Stimulated activated CD4-positive, alpha-beta T cell treated with anti-CD3 and anti-CD28 coated beads, Interleukin-2, amount 100 ng/mL, for 4 hours (primary cell): ENCODE results near the gene CBX4.

Experiments used
- DNase-seq: peaks from one replicate; pipeline ENCODE4 v3.0.0-alpha.2; 2020; ENCODE audit warnings: low read depth

The CBX4 gene

DNA sequence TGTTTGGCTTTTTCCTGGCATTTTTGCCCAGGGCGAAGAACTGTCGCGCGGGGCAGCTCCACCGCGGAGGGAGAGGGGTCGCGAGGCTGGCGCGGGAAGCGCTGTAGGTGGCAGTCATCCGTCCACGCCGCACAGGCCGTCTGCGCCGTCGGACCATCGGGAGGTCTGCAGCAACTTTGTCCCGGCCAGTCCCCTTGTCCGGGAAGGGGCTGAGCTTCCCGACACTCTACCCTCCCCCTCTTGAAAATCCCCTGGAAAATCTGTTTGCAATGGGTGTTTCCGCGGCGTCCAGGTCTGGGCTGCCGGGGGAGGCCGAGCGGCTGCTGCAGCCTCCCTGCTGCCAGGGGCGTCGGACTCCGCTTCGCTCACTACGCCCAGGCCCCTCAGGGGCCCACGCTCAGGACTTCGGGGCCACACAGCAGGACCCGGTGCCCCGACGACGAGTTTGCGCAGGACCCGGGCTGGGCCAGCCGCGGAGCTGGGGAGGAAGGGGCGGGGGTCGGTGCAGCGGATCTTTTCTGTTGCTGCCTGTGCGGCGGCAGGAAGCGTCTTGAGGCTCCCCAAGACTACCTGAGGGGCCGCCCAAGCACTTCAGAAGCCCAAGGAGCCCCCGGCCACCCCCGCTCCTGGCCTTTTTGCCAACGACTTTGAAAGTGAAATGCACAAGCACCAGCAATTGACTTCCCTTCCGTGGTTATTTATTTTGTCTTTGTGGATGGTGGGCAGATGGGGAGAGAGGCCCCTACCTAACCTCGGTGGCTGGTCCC lies 2.3 kb upstream of the CBX4 start:
- DNase-seq = no peak

DNA sequence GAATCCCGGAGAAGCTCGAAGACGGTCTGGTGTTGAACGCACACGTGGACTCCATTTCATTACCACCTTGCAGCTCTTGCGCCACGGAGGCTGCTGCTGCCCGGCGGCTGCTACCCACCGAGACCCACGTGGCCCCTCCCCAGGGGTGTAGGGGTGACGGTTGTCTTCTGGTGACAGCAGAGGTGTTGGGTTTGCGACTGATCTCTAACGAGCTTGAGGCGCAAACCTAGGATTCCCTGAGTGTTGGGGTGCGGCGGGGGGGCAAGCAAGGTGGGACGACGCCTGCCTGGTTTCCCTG lies 1.7 kb upstream of the CBX4 start:
- DNase-seq = no peak

DNA sequence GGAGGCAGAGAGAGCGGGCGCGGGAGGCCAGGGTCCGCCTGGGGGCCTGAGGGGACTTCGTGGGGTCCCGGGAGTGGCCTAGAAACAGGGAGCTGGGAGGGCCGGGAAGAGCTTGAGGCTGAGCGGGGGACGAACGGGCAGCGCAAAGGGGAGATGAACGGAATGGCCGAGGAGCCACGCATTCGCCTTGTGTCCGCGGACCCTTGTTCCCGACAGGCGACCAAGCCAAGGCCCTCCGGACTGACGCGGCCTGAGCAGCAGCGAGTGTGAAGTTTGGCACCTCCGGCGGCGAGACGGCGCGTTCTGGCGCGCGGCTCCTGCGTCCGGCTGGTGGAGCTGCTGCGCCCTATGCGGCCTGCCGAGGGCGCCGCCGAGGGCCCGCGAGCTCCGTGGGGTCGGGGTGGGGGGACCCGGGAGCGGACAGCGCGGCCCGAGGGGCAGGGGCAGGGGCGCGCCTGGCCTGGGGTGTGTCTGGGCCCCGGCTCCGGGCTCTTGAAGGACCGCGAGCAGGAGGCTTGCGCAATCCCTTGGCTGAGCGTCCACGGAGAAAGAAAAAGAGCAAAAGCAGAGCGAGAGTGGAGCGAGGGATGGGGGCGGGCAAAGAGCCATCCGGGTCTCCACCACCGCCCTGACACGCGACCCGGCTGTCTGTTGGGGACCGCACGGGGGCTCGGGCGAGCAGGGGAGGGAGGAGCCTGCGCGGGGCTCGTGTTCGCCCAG lies 1.2 kb upstream of the CBX4 start:
- DNase-seq = no peak

DNA sequence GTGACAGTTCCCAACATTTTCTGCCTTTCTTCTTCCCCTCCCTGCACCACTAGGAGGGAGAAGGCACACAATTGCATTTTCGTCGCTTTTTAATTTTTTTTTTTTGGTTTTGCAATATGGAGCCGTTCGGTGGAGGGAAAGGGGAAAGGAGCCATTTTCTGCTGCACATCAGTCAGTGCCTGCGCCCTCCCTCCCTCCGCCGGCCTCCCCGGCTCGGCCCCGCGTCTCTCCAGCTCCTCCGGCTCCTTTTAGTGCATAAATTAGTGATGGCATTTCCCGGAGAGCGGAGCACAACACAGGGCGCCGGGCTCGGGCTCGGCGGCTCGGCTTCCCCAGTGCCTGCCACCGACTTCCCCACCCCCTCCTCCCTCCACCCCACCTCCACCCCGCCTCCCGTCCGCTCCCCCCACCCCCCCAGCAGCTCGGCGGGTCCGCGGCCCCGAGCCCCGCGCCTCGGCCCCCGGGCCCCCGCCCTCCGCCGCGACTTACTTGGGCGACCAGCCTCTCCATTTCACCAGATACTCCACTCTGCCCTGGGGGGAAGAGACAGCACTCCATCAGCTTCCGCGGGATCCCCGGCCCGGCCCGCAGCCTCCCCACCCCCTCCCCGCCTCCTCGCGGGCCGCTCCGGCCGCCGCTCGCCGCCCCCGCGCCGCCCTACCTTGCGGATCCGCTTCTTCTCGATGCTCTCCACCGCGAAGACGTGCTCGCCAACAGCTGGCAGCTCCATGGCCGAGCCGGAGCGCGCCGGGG lies 542 bp downstream of the CBX4 start:
- DNase-seq = no peak

DNA sequence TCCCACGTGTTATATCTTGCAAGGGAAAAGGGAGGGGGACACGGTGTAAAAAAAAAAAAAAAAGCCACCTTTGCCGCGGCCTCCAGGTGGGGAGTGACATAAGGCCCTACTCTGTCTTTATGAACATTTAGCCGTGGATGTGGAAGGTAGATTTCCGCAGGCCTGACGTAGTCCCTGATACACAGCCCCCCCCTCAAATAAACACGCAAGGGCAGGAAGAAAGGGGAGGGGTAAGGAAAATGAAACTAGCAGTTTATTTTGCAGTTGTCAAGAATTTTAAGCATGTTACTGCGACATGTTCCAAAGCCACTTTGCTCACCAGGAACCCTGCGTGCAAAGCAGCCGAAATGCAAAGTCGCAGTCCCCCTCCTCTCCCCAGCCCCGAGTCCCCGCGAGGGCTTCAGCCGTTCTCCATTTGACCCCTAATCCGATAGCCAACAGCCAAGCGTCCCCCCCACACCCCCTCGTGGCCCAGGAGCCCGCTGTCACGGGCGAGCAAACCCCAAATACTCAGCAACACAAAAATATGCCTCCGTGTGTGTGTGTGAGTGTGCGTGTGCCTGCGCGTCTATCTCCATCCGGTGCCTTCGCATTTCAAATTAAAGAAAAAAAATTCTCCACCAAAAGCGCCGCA lies 1.2 kb downstream of the CBX4 start:
- no peak for DNase-seq

DNA sequence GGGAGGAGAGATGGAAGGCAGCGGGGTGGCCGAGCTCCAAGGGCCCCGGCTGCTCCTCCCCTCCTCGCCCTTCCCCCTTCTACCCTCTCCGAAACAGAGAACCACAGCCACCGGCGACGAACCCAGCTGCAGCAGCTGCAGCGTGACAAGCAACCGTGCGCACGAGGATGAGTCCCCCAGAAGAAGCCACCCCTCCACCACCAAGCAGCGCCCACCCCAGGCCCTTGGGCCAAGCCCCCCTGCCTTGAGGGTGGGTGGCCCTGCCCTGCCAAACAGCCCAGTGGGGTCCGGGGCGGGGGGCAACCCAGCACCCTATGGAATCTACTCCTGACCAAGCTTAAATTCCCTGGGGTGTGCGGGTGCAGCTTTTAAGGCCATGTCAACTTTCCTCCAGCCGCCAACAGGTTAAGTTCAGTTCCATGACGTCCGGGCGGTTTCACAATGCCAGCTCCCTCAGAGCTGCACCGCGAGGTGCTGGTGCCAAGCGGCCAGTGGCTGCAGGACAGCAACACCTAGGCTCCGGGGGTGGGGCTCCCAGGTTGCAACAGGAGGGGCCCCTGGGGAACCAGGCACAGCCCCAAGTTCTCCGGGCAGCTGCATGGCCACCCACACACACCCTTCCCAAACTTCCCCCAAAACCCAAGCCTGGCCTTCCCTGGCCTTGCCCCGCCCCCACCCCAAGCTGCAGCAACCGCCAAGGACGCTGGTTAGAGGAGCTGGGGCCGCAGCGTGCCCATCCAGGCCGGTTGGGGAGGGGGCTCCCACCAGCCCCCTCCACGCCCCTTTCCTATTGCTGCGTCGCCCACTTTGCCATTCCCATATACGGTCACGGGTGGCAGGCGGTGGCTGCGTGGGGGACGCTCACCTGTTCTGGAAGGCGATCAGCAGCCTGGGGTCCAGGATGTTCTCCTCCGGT lies 2.0 kb downstream of the CBX4 start:
- no peak for DNase-seq

DNA sequence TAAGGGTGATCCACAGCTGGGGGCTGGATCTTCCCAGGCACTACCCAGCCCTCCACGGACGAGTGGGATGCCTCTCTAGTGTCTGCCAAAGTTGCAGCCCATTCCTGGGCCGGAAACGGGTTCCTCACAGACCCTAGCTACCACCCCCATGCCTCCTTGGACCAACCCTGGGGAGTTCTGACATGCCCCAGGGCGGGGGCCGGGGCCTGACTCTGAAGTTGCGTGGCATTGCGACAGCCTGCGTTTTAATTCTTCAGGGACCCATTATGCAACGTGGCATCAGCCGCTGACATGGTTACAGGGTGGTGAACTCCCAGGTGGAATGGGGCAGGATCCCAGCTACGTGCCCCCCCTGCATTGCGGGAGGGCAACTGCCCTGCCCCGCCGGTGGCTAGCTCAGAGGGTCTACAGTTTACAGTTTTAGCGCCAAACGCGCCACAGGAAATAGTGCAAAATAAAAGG lies 2.7 kb downstream of the CBX4 start:
- no peak for DNase-seq

DNA sequence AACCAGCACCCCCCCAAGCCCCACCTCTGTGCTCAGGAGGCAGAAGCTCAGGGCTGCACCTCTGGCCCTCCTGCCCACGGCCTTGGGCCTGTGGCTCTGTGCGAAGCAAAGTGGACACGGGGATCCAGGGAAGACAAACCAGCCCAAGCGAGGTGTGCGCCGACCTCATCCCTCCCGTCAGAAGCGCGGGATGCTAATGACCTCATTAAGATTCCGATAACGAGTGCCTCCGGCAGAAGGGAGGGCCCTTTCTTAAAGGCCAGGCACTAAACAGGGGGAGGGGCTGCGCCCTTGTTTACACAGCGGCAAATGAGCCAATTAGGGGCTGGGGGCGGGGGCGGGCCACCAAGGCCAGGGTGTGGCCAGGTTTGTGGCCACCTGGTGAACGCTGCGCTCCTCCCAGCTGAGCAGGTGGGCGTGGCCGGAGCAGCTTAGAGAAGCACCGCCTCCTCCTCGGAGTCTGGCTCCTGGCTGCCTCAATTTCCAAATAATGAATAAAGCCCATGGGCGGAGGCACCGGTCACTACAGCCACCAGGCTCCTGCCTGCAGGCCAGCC lies 3.2 kb downstream of the CBX4 start:
- DNase-seq = no peak

DNA sequence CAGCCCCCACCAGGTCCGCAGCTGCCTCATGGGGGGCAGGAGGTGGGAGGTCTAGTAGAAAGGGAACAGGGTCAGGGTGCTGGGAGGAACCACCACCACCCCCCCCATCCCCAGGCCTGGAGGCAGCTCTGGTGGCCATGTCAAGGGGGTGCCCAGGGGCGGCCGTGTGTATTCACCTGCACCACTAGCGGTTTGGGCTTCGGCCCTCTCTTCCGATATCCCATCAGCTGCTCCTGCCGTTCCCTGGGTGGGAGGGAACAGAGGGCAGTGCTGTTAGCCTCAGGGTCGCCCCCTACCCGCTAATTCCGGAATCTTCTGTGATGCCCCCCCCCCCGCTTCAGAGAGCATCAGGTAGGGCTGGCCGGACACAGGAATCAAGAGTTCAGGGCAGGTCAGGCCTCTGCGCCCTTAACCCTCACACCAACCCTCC lies 3.8 kb downstream of the CBX4 start:
- DNase-seq = no peak

DNA sequence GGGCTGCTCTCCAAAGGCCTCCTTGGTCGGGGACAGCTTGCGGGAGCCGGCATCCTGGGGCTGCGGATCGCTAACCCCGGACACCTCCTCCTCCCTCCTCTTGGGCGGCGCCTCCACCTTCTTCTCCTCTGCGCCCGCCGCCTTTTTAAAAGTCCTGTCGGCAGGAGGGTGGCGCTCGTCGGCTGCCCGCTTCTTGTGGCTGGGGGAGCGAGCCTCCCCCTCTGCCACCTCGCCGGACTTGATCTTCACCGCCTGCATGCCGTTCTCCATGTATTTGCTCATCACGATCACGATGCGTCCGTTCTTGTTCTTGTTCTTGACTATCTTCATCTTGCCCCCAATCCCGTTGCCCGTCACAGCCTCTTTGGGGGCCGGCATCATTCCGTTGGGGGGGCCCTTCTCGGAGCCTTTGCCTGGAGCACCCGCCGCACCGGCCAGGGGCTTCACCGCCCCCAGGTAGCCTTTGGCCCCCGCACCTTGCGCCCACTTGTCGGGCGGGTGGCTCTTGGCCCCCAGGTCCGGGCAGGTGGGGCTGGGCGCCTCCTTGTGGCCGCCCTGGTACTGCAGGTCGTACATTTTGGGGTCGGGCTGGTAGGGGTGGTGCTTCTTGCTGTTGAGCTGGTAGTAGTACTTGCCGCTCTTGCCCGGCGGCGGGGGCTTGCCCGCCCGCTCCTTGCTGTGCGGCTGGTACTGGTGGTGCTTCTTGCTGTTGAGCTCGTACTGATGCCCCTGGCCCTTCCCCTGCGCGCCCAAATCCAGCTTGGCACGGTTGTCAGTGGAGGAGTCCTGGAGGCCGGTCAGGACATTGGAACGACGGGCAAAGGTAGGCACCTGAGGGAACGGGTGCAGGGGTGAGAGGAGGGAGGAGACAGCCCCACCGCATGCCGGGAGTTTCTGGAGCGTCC lies 4.4 kb downstream of the CBX4 start:
- DNase-seq = no peak

DNA sequence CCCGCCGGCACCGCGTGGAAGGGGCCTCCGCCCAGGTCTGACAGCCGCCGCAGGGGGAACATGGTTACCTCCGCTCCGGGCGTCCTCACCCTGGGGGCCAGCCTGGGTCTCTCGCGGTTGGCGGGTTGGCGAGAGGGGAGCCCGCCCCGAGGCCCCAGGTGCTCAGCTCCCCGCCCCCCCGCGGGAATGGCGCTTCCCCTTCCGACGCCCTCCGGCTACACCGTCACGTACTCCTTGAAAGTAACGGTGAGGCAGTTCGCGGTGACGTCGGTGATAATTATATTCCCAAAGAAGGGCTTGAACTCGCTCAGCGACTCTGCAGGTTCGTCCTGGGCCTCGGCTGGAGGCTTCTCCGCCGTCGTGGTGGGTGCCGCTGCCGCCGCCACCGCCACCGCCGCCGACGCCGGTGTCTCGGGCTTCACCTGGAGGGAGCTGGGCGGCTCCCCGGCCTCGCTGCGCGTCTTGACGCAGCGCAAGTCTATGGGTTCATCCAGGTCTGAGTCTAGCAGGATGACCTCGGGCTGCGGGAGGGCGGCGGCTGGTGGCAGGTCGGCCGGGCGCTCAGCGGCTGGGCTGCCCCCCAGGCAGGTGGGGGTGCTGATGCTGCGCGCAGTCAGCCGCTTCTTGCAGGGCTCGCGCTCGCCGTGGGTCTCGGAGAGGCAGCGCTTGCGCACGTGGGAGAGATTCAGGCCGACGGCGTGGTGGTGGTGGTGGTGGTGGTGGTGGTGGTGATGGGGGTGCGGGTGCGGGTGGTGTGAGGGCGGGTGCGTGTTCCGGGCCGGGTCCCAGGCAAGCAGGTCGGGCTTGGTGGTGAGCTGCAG lies 5.3 kb downstream of the CBX4 start:
- no peak for DNase-seq

DNA sequence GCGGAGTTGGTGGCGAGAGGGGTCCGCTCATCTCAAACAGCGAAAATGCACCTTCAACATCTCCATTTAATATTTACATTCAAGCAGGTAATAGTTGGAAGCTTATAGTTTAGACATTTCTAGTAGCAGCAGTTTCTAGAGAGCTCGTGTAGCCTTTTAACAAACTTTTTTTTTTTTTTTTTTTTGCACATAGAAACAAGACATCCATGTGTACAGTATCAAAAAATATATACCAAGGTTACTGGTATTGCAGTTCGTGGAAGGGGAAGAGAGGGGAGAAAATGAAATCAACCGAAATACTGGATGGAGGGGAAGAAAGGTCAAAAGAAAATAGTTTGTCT lies 6.2 kb downstream of the CBX4 start:
- DNase-seq = no peak

DNA sequence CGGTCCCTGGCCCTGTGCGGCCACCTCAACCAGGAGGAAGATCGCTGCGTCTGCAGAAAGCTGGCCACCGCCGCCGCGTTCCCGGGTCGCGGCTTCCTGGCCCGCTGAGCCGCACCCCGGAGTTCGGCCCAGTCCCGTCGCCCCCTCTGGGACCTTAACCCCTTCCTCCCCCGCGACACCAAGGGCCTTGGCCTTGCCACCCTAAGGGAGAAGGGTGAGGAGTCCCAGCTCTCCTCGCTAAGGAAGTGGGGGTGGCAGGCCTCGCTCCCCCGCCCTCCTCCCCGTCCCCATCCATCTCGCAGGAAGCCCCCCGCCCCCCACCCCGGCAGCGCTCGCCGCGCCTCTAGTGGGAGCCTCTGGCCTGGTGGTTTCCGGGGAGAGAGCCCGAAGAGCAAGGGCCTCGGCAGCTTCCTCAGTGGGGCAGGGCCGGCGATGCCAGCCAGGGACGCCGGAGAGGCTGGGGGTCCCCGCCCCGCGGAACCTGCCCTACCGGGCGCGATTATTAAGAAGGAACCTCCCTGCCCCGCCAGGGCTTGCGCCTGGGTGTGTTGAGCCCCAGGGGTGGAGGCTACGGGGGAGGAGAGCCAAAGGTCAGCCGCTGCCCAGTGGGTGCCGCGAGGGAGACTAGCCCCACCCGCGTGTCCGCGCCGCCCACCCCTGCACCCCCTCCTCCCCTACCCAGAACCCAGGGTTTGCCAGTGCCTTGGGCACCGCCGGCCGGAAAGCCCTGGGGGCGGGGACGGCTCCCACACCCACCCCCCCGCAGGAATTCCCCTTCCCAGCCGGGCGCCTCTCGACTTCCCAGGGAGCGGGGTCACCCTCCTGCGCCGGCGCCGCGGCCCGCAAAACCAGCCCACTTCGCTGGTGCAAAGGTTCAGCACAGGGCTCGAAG lies 6.8 kb downstream of the CBX4 start:
- DNase-seq = no peak

DNA sequence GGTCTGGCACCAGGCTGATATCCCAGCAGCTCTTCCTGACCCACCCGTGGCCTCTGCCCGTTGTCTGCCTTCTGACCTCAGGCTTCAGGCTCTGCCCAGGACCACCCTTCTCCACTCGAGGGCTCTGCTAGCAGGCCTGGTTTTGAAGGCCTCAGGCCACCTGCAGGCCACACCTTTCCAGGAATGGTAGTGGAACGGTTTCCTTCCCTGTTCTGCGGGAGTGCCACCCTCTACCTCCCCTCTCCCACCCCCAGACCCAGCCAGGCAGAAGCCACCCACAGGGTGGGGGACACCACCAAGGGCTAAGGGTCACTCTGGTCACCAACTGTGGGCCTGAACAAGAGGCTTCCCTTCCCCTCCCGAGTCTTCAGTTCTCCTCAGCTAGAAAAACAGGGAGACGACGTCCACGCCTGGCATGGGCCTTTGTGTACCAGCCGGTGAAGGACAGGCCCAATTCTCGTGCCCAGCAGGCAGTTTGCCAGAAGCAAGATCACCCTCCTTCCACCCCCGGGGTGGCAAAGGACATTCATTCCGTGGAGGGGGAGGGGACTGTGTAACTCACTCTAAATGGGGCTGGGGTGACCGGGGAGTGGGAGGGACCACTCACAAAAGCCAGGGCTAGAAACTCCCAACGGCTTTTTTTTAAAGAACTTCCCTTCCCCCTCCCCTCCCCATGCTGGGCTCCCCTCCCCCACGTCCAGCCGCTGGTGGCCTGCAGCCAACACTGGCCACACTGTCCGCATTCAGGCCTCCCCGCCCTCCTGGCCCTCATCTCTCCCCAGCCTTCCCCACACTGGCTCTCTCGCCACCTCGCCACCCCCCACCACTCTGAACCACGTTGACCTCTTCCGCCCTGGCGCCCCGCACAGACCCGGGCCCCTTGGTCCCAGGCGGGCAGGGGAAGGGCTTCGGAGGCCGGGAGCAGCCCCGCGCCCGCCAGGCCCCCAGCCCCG lies 7.7 kb downstream of the CBX4 start:
- no peak for DNase-seq

DNA sequence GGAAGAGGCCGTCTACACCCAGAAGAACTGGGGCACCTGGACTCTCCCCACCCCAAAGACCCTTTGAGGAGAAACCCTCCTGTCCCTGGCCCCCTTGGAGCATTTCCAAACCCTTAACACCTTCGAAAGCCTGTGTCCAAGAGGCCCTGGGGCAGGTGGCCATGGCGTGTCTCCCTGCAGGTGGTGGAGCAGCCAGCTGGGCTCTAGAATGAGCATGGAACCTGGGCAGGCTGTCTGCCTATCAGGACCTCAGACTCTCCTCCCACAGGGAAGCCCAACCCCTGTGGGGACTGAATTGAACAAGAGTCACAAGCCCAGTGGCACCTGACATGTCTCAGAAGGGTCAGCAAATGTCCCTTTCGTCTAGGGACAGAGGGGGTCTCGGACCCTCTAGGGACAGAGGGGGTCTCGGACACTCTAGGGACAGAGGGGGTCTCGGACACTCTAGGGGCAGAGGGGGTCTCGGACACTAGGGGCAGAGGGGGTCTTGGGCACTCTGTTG lies 8.4 kb downstream of the CBX4 start:
- no peak for DNase-seq

DNA sequence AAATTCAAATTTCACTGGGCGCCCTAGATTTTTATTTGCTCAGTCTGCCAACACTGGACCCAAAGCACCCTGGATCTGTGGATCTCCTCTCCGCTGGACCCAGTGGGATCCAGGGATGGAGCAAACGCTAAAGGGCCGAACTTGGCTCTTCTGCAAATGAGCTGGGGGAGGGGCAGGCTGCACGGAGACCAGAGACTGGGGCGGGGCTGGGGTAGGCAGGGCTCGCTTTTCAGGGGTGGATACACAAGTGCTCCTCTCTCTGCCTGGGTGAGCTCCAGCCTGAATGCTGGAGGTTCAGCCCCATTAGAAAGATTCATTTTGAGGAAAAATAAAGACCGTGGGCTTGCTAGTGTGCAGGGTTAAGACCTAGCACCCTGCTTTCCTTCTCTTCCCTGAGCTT lies 8.9 kb downstream of the CBX4 start:
- no peak for DNase-seq

DNA sequence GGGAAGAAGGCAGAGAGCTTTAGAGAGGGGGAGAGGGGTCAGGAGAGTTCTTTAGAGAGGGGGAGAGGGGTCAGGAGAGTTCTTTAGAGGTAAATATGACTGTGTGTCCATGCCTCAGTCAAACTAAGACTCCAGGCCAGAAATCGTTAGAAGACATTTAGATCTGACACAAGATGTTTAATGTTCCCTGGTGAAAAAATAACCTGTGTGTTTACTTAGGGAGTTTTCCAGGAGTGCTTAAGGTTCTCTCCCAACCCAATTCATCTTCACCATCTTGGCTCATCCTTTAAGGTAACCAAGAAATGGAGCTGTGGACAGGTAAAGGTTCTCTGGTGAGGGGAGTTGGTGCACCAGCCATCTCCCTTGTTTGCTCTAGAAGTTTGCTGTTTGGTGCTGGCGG lies 9.8 kb downstream of the CBX4 start:
- no peak for DNase-seq
